ENCODE results near the gene FAM118B. TPM values are rescaled to one million over a fixed set of nuclear protein-coding genes. Genes with fewer than 3 reads are reported as not detected.

Gene FAM118B
- total and polyA plus RNA-seq, 2 of the 8 experiments (the other 6 are each of a cell fraction or from before 2014, with no cell fraction given) = 25.3 to 48.3 TPM

- TF ChIP-seq TBP (IDR thresholded peaks at IDR 0.05; ENCODE audit: low read depth, low read length) = no peak
Measured at GRCh38 chr11:126253265-126253664, 41.7 kb downstream of the FAM118B start (continued).
